HEK293 (cell line): Measurements from ENCODE around the gene TCF12.

Experiments
- CTCF ChIP-seq: fragments of 450-650 bp; formaldehyde crosslinking; IDR thresholded peaks from 2 replicates; pipeline ENCODE4 v1.5.1; 2016; ENCODE audit warnings: missing biosample characterization, missing genetic modification characterization
- ZBTB21 ChIP-seq: fragments of 450-650 bp; formaldehyde crosslinking; IDR thresholded peaks from 2 replicates; pipeline ENCODE4 v1.5.1; 2017; ENCODE audit warnings: missing biosample characterization, missing genetic modification characterization
- ZNF112 ChIP-seq: fragments of 450-650 bp; formaldehyde crosslinking; IDR thresholded peaks from 2 replicates; pipeline ENCODE4 v1.5.0; 2017; ENCODE audit warnings: missing biosample characterization, missing genetic modification characterization
- ZNF423 ChIP-seq: fragments of 450-650 bp; formaldehyde crosslinking; IDR thresholded peaks from 2 replicates; pipeline ENCODE4 v1.5.1; 2016; ENCODE audit warnings: missing biosample characterization, missing genetic modification characterization
- ZNF548 ChIP-seq: fragments of 450-650 bp; formaldehyde crosslinking; IDR thresholded peaks from 2 replicates; pipeline ENCODE4 v1.5.1; 2016; ENCODE audit warnings: missing biosample characterization, missing genetic modification characterization

DNA sequence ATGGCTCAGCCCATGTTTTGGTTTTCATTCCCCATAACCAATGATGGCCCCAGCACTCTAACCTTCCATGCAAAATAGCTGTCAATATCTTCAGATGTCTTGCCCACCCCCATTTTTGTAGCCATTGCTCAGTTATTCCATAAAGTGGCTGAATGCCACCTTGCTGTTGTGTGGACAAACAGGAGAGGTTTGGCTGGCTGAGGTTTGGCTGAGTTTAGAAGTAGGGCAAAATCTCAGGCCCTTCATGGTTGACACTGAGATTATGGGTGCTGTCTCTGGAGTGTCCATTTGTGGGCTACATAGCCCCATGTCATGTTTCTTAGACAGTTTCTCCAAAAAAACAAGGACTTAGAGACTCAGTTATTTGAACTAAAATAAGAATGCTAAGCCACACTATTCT lies 96.9 kb downstream of the TCF12 start:
- TF ChIP-seq CTCF (tag by site-specific recombination) (no peak), ZNF423 (tag by site-specific recombination) (no peak), ZNF112 (tag by site-specific recombination) (no peak), ZNF548 (tag by site-specific recombination) (no peak), ZBTB21 (tag by site-specific recombination) (no peak)
